Lung microvascular endothelial cell (primary cell): ENCODE data around the gene STAG2. TPM values are rescaled to one million over a fixed set of nuclear protein-coding genes. Genes with fewer than 3 reads are reported as not detected.

Source experiments
- DNase-seq, 2 donors: peaks; one replicate each; pipeline versions ENCODE4 v3.0.0 to v3.0.0-alpha.2; 2010; ENCODE audit warnings: low read depth in 2 of 2
- total RNA-seq: library from RNA; depleted of rRNA; stranded (reverse); fragments of >200 nt; gene quantifications from 2 replicates; pipeline ENCODE4 v1.2.1, GENCODE V29; 2014

The STAG2 gene
- total RNA-seq, 1 donor from 2014 or later: 66.7 TPM

- DNase-seq: no peak
These were observed 12.4 kb downstream of the STAG2 start for GRCh38 chrX:123973921-123974320.

- peak in 1 of 2 donors; percentile 64 for DNase-seq
These were observed 13.7 kb downstream of the STAG2 start for GRCh38 chrX:123975180-123975579.

- DNase-seq: peak; percentile 47 to 51
These were observed 15.3 kb downstream of the STAG2 start for GRCh38 chrX:123976706-123977316.

- DNase-seq: no peak
These were observed 21.7 kb downstream of the STAG2 start for GRCh38 chrX:123983240-123983639.

GRCh38 chrX:123986377-123986776, 24.9 kb downstream of the STAG2 start:
- no peak for DNase-seq

- no peak for DNase-seq
These were observed 27.1 kb downstream of the STAG2 start for GRCh38 chrX:123988423-123989111.

GRCh38 chrX:123989235-123989634, 27.7 kb downstream of the STAG2 start:
- no peak for DNase-seq

GRCh38 chrX:123990169-123990568, 28.7 kb downstream of the STAG2 start:
- DNase-seq: no peak

- no peak for DNase-seq
These were observed 29.1 kb downstream of the STAG2 start for GRCh38 chrX:123990602-123991001.

- peak in 1 of 2 donors; percentile 86 for DNase-seq
These were observed 31.8 kb downstream of the STAG2 start for GRCh38 chrX:123993326-123993725.

GRCh38 chrX:123993904-123994635, 32.6 kb downstream of the STAG2 start:
- no peak for DNase-seq

GRCh38 chrX:123994730-123995129, 33.2 kb downstream of the STAG2 start:
- peak in 1 of 2 donors; percentile 2 for DNase-seq

- no peak for DNase-seq
These were observed 40.1 kb downstream of the STAG2 start for GRCh38 chrX:124001581-124001980.

- DNase-seq: no peak
These were observed 43.7 kb downstream of the STAG2 start for GRCh38 chrX:124005228-124005627.

- no peak for DNase-seq
These were observed 48.7 kb downstream of the STAG2 start for GRCh38 chrX:124010157-124010556.

GRCh38 chrX:124010566-124010965, 49.1 kb downstream of the STAG2 start:
- DNase-seq: no peak

GRCh38 chrX:124015721-124016120, 54.2 kb downstream of the STAG2 start:
- DNase-seq: no peak

- DNase-seq: no peak
These were observed 55.3 kb downstream of the STAG2 start for GRCh38 chrX:124016825-124017224.

- peak in 1 of 2 donors; percentile 8 for DNase-seq
These were observed 56.5 kb downstream of the STAG2 start for GRCh38 chrX:124018023-124018422.

- DNase-seq: peak in 1 of 2 donors; percentile 13
These were observed 62.3 kb downstream of the STAG2 start for GRCh38 chrX:124023838-124024238.

- DNase-seq: no peak
These were observed 65.0 kb downstream of the STAG2 start for GRCh38 chrX:124026529-124026928.

GRCh38 chrX:124028182-124028581, 66.7 kb downstream of the STAG2 start:
- DNase-seq: peak in 1 of 2 donors; percentile 56

GRCh38 chrX:124030520-124030919, 69.0 kb downstream of the STAG2 start:
- DNase-seq: no peak
